HG03565 (cell line): ENCODE results near the gene SLC25A24.
"Not testable (repeated sequence)": the region's sequence is repeated elsewhere in the genome, so short reads cannot be mapped to it uniquely, and the experiment has no call there.

Experiments
- ATAC-seq: cut with Tn5 transposase; IDR thresholded peaks from one replicate; pipeline ENCODE4 v1.9.1; 2021; ENCODE audit warnings: mild to moderate bottlenecking, moderate library complexity; ENCODE audit not compliant: unreplicated experiment

The SLC25A24 gene

GRCh38 chr1:108140936-108141335 lies 59.2 kb downstream of the SLC25A24 start:
- no peak for ATAC-seq

- no peak for ATAC-seq
Measured at GRCh38 chr1:108140177-108140576, 60.0 kb downstream of the SLC25A24 start.

- ATAC-seq: not testable (repeated sequence)
Measured at GRCh38 chr1:108139555-108139954, 60.6 kb downstream of the SLC25A24 start.

- not testable (repeated sequence) for ATAC-seq
Measured at GRCh38 chr1:108133148-108133547, 67.0 kb downstream of the SLC25A24 start.

GRCh38 chr1:108132367-108132766 lies 67.8 kb downstream of the SLC25A24 start:
- ATAC-seq: not testable (repeated sequence)

- not testable (repeated sequence) for ATAC-seq
Measured at GRCh38 chr1:108131281-108131680, 68.9 kb downstream of the SLC25A24 start.

GRCh38 chr1:108130794-108131193 lies 69.3 kb downstream of the SLC25A24 start:
- no peak for ATAC-seq

- no peak for ATAC-seq
Measured at GRCh38 chr1:108129999-108130398, 70.1 kb downstream of the SLC25A24 start.

GRCh38 chr1:108125312-108126138 lies 74.6 kb downstream of the SLC25A24 start:
- ATAC-seq: peak; percentile 94

GRCh38 chr1:108124622-108125311 lies 75.4 kb downstream of the SLC25A24 start:
- ATAC-seq: no peak

GRCh38 chr1:108124023-108124422 lies 76.1 kb downstream of the SLC25A24 start:
- ATAC-seq: no peak

- no peak for ATAC-seq
Measured at GRCh38 chr1:108121358-108122143, 78.6 kb downstream of the SLC25A24 start.

- no peak for ATAC-seq
Measured at GRCh38 chr1:108120163-108120562, 80.0 kb downstream of the SLC25A24 start.

GRCh38 chr1:108119500-108119899 lies 80.6 kb downstream of the SLC25A24 start:
- no peak for ATAC-seq

- ATAC-seq: no peak
Measured at GRCh38 chr1:108117945-108118902, 81.9 kb downstream of the SLC25A24 start.

GRCh38 chr1:108117237-108117636 lies 82.9 kb downstream of the SLC25A24 start:
- ATAC-seq: no peak

- no peak for ATAC-seq
Measured at GRCh38 chr1:108114033-108114599, 86.0 kb downstream of the SLC25A24 start.

- ATAC-seq: no peak
Measured at GRCh38 chr1:108113496-108113895, 86.6 kb downstream of the SLC25A24 start.

- ATAC-seq: no peak
Measured at GRCh38 chr1:108109295-108109973, 90.7 kb downstream of the SLC25A24 start.
